ENCODE measurements around the gene PLCH2.

Gene PLCH2

DNA sequence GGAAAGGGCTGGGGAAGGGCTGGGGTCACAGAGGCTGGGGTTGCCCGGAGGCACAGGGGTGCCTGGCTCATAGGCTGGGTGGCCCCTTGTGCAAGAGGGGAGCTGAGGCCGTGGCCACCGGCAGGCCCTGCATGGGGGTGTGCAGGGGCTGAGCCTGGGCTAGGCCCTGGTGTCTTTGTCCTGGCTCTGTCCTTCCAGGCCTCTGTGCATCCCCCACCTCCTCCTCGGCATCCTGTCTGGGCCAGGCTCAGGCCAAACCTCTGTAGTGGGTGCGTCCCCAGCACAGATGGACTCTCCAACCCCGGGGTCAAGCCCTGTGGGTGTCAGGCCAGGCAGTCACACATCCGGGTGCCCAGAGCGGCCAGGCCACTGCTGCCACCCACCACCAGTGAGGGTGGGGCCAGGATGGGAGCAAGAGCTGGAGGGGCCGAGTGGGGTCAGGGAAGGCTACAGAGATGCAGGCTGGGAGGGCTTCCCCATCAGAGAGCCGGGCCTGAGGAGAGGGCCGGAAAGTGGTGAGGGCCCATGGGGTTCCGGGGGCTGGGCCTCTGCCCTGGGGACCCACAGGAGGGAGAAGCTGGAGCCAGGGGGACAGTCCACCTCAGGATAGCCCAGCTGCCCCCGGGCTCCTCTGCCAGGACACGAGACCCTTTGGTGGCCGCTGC lies 30.9 kb downstream of the PLCH2 start:
- H2AFZ ChIP-seq (ENCODE audit: low read length) = no peak overlapping the region
- H4K20me1 ChIP-seq (ENCODE audit: insufficient read depth, low read length) = no peaks in the 10 kb centered on the region
- H3K9me2 ChIP-seq (ENCODE audit: low read depth, low read length) = no peaks in the 10 kb centered on the region
- H3K4me2 ChIP-seq (ENCODE audit: low read length) = no peak overlapping the region
- H3K4me1 ChIP-seq (ENCODE audit: insufficient read depth, low read length, severe bottlenecking) = no peaks in the 10 kb centered on the region
- TF ChIP-seq, protein P1, sequence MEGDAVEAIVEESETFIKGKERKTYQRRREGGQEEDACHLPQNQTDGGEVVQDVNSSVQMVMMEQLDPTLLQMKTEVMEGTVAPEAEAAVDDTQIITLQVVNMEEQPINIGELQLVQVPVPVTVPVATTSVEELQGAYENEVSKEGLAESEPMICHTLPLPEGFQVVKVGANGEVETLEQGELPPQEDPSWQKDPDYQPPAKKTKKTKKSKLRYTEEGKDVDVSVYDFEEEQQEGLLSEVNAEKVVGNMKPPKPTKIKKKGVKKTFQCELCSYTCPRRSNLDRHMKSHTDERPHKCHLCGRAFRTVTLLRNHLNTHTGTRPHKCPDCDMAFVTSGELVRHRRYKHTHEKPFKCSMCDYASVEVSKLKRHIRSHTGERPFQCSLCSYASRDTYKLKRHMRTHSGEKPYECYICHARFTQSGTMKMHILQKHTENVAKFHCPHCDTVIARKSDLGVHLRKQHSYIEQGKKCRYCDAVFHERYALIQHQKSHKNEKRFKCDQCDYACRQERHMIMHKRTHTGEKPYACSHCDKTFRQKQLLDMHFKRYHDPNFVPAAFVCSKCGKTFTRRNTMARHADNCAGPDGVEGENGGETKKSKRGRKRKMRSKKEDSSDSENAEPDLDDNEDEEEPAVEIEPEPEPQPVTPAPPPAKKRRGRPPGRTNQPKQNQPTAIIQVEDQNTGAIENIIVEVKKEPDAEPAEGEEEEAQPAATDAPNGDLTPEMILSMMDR (IDR thresholded peaks at IDR 0.05; ENCODE audit: low read length) = no peak
- no peak for TF ChIP-seq EZH2 (IDR thresholded peaks at IDR 0.05; ENCODE audit: borderline replicate concordance, low read length)
- no peaks in the 10 kb centered on the region for H3K79me2 ChIP-seq (ENCODE audit: insufficient read depth, low read length)
- H3K36me3 ChIP-seq (ENCODE audit: insufficient read depth, low read length) = peaks cover 42% of the 10 kb centered on the region
- H3K27ac ChIP-seq (ENCODE audit: low read depth, low read length, poor library complexity, severe bottlenecking) = no peak overlapping the region
- H3F3A ChIP-seq (ENCODE audit: insufficient read depth, low read length) = no peaks in the 10 kb centered on the region
- no peak overlapping the region for H3K4me3 ChIP-seq (ENCODE audit: low read depth, low read length, poor library complexity, severe bottlenecking)
- peaks cover 7% of the 10 kb centered on the region; the same call in 1 of the 2 replicates for H3K27me3 ChIP-seq (ENCODE audit: insufficient read depth, low read length)
- no peaks in the 10 kb centered on the region for H3K9me3 ChIP-seq (ENCODE audit: low read length)
- no peak overlapping the region for H3K9ac ChIP-seq (ENCODE audit: low read length)

DNA sequence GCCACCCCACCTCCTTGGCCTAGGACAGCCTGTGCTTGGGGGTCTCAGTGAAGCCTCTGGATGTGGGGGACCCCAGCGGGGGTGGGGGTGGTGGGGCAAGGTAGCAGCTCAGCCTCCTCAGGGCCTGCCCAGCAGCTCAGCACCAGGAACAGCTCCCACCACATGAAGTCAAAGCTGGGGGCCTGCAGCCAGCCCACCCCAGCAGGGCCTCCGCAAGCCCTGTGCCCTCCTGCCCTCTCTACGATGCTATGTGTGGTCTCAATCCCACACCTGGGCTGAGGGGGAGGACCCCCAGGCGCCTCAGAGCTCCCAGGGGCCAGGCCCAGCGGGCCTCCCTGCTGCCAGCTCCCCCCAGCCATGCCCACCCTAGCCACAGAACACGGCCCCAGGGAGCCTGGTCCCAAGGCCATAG lies 31.7 kb downstream of the PLCH2 start:
- H3F3A ChIP-seq (ENCODE audit: insufficient read depth, low read length) = no peaks in the 10 kb centered on the region
- no peak overlapping the region for H2AFZ ChIP-seq (ENCODE audit: low read length)
- no peaks in the 10 kb centered on the region for H3K4me1 ChIP-seq (ENCODE audit: insufficient read depth, low read length, severe bottlenecking)
- H3K36me3 ChIP-seq (ENCODE audit: insufficient read depth, low read length) = peaks cover 49% of the 10 kb centered on the region
- no peak overlapping the region for H3K4me3 ChIP-seq (ENCODE audit: low read depth, low read length, poor library complexity, severe bottlenecking)
- no peak for TF ChIP-seq EZH2 (IDR thresholded peaks at IDR 0.05; ENCODE audit: borderline replicate concordance, low read length)
- TF ChIP-seq, protein P1 (IDR thresholded peaks at IDR 0.05; ENCODE audit: low read length) = no peak
- H3K9ac ChIP-seq (ENCODE audit: low read length) = no peak overlapping the region
- no peaks in the 10 kb centered on the region for H3K9me2 ChIP-seq (ENCODE audit: low read depth, low read length)
- H3K9me3 ChIP-seq (ENCODE audit: low read length) = no peaks in the 10 kb centered on the region
- no peak overlapping the region for H3K27ac ChIP-seq (ENCODE audit: low read depth, low read length, poor library complexity, severe bottlenecking)
- H3K79me2 ChIP-seq (ENCODE audit: insufficient read depth, low read length) = no peaks in the 10 kb centered on the region
- H3K4me2 ChIP-seq (ENCODE audit: low read length) = no peak overlapping the region
- H4K20me1 ChIP-seq (ENCODE audit: insufficient read depth, low read length) = no peaks in the 10 kb centered on the region
- peaks cover 6% of the 10 kb centered on the region; the same call in 1 of the 2 replicates for H3K27me3 ChIP-seq (ENCODE audit: insufficient read depth, low read length)

DNA sequence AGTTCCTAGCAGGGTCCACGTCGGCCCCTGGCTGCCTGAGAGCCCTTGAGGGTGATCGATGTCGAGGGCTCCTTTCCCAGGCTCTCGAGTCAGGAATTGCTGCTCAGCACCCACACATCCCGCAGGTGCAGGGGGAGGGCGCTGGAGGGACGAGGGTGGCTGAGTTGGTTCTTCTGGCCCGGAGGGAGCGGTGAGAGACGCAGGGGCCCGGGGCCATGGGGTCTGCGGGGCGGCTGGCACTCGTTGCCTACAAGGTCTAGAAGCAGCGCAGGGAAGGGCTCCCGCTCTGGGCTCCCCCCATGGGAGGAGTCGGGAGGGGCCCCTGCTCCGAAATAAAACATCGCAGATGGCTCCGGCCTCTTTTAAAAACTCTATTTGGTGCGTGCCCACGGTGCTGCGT lies 32.1 kb downstream of the PLCH2 start:
- peaks cover 1% of the 10 kb centered on the region; the same call in 1 of the 2 replicates for H3K27me3 ChIP-seq (ENCODE audit: insufficient read depth, low read length)
- H3K9me2 ChIP-seq (ENCODE audit: low read depth, low read length) = no peaks in the 10 kb centered on the region
- no peaks in the 10 kb centered on the region for H3K79me2 ChIP-seq (ENCODE audit: insufficient read depth, low read length)
- no peaks in the 10 kb centered on the region for H4K20me1 ChIP-seq (ENCODE audit: insufficient read depth, low read length)
- no peak overlapping the region for H2AFZ ChIP-seq (ENCODE audit: low read length)
- no peaks in the 10 kb centered on the region for H3K4me1 ChIP-seq (ENCODE audit: insufficient read depth, low read length, severe bottlenecking)
- H3F3A ChIP-seq (ENCODE audit: insufficient read depth, low read length) = no peaks in the 10 kb centered on the region
- no peak overlapping the region for H3K4me3 ChIP-seq (ENCODE audit: low read depth, low read length, poor library complexity, severe bottlenecking)
- no peak overlapping the region for H3K27ac ChIP-seq (ENCODE audit: low read depth, low read length, poor library complexity, severe bottlenecking)
- H3K4me2 ChIP-seq (ENCODE audit: low read length) = no peak overlapping the region
- no peak for TF ChIP-seq EZH2 (IDR thresholded peaks at IDR 0.05; ENCODE audit: borderline replicate concordance, low read length)
- TF ChIP-seq, protein P1 (IDR thresholded peaks at IDR 0.05; ENCODE audit: low read length) = no peak
- H3K9ac ChIP-seq (ENCODE audit: low read length) = no peak overlapping the region
- H3K36me3 ChIP-seq (ENCODE audit: insufficient read depth, low read length) = peaks cover 54% of the 10 kb centered on the region
- H3K9me3 ChIP-seq (ENCODE audit: low read length) = no peaks in the 10 kb centered on the region
